Cardiac septum (tissue), 1 donor: Measurements from ENCODE around the gene HSPA5. TPM values are rescaled to one million over a fixed set of nuclear protein-coding genes. Genes with fewer than 3 reads are reported as not detected.
"Not testable (repeated sequence)": the region's sequence is repeated elsewhere in the genome, so short reads cannot be mapped to it uniquely, and the experiment has no call there.

Experiments used
- DNase-seq: peaks from one replicate; pipeline ENCODE4 v3.0.0-alpha.2; 2020; ENCODE audit warnings: low spot score
- intact Hi-C: fragments of 100-400 bp; cut with DNase I; formaldehyde crosslinking; loops from one replicate; pipeline ENCODE4 v1.14.0; 2022
- total RNA-seq: library from RNA; stranded (reverse); fragmentation: NEBNext Ultra II Directional; extraction: Animal tissue kit (Norgen Biotek cat#: 25700); gene quantifications from one replicate; pipeline ENCODE4 v1.2.1, GENCODE V29; 2021
- donor health status: DM: no; HTN: no; CAD: no.

The HSPA5 gene
- total RNA-seq, 1 donor from 2014 or later, result 284 TPM

DNA sequence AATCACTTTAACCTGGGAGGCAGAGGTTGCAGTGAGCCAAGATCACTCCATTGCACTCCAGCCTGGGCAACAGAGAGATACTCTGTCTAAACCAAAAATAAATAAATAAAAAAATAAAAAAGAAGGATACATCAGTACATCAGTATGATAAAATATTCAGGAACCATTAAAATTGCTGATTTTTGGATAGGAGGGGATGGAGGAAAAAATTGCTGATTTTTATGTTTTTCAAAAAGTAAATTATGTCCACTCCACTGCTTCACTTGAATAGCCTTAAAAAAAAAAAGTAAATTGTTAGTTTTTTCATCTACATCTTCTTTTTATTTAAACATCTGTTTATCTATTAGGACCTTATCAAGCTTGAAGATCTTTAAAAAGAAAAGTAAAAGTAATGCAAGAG is 13.1 kb upstream of the HSPA5 start:
- intact Hi-C loops, result loop anchor here (10.0 kb wide), 1 partner anchor 121 kb away; no protein-coding TSS in a partner anchor
- DNase-seq, result no peak

DNA sequence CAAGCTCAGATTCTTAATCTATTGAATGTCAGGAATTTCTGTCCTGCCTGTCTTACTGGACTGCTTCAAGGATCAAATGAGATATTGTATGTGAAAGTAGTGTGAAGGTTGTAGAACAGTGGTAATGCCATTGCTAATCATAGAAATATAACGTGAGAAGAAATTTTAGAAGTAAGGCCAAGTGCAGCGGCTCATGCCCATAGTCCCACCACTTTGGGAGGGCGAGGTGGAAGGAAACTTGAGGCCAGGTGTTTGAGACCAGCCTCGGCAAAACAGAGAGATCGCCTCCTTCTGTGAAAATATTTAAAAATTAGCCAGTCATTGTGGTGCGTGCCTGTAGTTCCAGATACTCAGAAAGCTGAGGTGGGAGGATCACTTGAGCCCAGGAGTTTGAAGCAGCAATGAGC is 5.1 kb upstream of the HSPA5 start:
- DNase-seq, result no peak
- intact Hi-C loops, result no loop called here

DNA sequence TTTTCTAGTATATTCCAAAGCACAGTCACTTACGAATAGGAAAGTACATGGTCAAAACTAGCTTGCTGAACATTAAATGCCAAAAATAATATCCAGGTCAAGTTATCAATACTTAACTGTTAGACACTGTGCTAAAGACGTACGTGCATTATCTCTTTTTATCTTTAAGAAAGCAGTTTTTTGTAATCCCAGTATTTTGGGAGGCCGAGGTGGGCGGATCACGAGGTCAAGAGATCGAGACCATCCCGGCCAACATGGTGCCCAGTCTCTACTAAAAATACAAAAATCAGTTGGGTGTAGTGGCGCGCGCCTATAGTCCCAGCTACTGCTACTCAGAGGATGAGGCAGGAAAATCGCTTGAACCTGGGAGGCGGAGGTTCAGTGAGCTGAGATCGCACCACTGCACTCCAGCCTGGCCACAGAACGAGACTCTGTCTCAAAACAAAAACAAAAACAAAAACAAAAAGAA is 2.7 kb upstream of the HSPA5 start:
- intact Hi-C loops, result loop anchor here (5.0 kb wide), 2 partner anchors 42 to 302 kb away; partner anchors contain the start of genes GOLGA1 and RABEPK
- DNase-seq, result no peak

DNA sequence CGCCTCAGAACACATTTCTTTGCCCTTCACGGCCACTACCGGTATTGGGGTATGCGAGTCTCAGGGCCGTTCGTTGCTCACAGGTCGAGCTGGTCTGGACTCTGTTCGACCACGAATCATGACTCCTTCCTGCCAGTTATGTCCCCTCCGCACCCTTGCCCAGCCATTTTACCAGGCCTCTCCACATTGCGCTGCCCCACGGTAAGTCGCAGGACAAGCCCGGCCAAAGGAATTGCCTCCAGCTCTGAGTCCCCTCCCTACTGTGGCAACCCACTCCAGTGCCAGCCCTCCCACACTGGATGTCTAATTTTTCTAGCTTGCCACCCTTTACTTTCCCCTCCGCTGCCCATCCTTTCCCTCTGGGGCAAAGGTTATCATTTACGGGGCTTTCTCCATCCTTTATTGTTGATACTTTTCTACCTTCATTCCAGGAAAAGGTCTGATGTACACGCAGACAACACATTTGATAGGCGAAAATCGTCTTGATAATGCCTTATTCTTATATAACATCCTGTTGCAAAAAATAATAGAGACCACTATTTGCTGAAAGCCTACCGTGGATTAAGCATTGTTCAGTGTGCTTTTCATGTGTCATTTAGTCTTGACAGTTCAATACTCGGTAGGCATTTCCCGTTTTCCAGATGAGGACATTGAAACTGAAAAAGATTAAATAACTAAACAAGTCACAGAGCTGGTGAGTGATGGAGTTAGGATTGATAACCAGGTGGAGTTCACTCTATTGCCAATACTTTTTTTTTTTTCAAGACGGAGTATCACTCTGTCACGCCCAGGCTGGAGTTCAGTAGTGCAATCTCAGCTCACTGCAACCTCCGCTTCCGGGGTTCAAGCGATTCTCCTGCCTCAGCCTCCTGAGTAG is 958 bp upstream of the HSPA5 start:
- intact Hi-C loops, result loop anchor here (1.0 to 5.0 kb wide), 3 partner anchors 19 to 300 kb away; partner anchors contain the start of genes GAPVD1, GOLGA1 and RABEPK
- DNase-seq, result peak; percentile 78

DNA sequence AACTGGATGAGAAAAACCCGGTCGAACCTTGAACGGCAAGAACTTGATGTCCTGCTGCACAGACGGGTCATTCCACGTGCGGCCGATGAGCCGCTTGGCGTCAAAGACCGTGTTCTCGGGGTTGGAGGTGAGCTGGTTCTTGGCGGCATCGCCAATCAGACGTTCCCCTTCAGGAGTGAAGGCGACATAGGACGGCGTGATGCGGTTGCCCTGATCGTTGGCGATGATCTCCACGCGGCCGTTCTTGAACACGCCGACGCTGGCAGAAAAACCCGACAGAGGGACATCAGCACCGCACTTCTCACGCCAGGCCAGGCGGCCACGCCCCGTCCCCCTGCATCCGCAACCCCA is 519 bp downstream of the HSPA5 start:
- intact Hi-C loops, result loop anchor here (5.0 kb wide), 2 partner anchors 38 to 298 kb away; partner anchors contain the start of genes GOLGA1 and RABEPK
- no peak for DNase-seq

DNA sequence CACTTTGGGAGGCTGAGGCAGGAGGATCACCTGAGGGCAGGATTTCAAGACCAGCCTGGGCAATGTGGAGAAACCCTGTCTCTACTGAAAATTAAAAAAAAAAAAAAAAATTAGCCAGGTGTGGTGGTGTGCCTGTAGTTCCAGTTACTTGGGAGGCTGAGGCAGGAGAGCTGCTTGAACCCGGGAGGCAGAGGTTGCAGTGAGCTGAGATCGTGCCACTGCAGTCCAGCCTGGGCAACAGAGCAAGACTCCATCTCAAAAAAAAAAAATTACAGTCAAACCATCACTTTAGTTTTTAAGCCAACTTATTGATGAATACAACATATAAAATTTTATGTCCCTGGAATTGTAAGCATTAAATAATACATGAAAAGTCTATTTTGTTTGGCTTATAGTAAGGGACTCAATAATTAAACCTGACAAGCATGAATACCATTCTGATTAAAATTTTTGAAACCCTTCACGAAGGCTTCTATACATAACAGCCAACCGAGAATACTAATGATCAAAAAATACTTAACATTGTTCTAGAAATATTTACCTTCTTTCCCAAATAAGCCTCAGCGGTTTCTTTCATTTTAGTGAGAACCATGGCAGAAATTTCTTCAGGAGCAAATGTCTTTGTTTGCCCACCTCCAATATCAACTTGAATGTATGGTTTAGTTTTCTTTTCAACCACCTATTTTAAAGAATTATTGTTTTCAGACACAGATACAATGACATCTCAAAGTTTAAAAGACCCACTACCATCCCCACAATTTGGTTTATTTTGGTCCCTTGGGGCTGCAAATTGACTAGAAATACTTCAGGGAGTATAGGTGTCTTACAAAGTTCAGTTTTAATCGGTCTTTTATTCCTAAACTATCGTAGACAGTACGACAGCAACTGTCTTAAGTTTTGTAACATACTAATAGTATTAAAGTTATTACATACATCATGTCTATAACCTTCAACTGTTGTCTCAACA is 1.2 kb downstream of the HSPA5 start:
- DNase-seq, result no peak
- intact Hi-C loops, result loop anchor here (5.0 kb wide), 2 partner anchors 38 to 298 kb away; partner anchors contain the start of genes GOLGA1 and RABEPK

DNA sequence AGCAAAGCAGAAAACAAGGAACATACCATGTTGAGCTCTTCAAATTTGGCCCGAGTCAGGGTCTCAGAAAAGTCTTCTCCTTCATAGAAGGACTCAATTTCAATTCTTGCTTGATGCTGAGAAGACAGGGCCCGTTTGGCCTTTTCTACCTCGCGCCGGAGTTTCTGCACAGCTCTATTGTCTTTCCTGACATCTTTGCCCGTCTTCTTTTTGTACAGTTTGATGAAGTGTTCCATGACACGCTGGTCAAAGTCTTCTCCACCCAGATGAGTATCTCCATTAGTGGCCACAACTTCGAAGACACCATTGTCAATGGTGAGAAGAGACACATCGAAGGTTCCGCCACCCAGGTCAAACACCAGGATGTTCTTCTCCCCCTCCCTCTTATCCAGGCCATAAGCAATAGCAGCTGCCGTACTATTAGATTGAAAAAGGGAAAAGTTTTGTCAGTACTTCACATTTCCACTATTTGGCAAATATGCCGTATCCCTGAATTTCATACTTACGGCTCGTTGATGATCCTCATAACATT is 2.2 kb downstream of the HSPA5 start:
- intact Hi-C loops, result no loop called here
- DNase-seq, result no peak

DNA sequence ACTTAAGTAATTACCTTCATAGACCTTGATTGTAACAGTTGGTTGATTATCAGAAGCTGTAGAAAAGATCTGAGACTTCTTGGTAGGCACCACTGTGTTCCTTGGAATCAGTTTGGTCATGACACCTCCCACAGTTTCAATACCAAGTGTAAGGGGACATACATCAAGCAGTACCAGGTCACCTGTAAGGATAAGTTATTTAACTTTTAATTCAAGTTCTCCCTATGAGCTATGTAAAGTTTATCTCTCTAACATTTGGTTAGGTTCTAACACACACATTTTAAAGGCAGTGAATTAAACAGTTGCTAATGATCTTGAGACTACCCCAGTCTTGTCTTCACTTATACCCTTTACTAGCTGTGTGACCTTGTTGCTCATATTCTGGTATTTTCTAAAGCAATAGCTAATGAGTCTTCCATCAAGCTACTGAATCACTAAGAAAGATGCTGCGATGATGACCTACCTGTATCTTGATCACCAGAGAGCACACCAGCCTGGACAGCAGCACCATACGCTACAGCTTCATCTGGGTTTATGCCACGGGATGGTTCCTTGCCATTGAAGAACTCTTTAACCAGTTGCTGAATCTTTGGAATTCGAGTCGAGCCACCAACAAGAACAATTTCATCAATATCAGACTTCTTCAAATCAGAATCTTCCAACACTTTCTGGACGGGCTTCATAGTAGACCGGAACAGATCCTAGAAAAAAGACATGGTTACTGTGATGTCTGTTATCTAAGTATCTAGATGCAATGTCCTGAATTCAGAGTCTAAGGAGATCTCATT is 2.8 kb downstream of the HSPA5 start:
- intact Hi-C loops, result no loop called here
- DNase-seq, result no peak

DNA sequence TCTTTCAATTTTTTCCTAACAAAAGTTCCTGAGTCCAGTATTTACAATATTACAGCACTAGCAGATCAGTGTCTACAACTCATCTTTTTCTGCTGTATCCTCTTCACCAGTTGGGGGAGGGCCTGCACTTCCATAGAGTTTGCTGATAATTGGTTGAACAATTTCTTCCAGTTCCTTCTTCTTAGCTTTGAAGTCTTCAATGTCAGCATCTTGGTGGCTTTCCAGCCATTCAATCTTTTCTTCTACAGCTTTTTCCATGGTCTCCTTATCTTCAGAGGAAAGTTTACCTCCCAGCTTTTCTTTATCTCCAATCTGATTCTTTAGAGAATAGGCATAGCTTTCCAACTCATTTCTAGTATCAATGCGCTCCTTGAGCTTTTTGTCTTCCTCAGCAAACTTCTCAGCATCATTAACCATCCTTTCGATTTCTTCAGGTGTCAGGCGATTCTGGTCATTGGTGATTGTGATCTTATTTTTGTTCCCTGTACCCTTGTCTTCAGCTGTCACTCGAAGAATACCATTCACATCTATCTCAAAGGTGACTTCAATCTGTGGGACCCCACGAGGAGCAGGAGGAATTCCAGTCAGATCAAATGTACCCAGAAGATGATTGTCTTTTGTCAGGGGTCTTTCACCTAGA is 4.5 kb downstream of the HSPA5 start:
- DNase-seq, intact Hi-C loops: not testable (repeated sequence)

DNA sequence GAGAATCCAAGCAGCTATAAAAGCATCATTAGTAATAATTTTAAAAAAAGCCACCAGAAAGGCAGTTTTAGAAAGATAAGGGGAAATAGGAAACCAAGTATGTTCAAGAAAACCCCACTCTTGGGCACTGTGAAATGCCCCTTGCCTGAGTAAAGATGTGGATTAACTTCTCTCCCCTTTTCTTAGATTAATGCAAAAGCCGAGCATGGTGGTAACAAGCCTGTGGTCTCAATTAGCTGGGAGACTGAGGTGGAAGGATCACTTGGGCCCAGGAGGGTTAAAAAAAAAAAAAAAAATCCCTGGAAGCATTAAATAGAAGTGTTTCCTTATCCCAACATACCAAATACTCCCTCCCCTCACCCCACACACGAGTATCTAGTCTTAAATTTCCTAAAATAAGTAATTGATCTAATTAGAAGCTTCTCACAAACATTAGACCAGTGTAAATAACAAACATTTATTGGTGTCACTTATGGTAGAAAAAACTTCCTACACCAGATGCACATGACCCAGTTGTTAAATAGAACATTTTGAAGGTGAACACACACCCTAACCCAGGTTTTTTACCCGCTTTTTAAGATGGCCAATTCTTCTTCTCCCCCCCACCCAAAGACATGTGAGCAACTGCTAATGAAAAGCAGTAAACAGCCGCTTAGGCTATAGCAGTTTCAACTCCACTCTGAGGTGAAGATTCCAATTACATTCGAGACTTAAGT is 5.2 kb downstream of the HSPA5 start:
- intact Hi-C loops, result no loop called here
- DNase-seq, result no peak

DNA sequence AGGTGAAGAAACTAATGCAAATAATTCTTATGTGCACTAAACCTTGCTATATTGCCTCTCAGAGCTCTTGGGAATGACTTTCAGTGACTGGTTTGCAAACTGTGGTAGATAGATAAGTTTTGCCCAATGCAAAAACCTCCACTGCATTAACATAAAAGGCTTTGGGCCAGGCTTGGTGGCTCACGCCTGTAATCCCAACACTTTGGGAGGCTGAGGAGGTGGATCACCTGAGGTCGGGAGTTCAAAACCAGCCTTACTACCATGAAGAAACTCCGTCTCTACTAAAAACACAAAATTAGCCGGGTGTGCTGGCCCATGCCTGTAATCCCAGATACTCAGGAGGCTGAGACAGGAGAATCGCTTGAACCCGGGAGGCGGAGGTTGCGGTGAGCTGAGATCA is 7.0 kb downstream of the HSPA5 start:
- intact Hi-C loops, DNase-seq: not testable (repeated sequence)

DNA sequence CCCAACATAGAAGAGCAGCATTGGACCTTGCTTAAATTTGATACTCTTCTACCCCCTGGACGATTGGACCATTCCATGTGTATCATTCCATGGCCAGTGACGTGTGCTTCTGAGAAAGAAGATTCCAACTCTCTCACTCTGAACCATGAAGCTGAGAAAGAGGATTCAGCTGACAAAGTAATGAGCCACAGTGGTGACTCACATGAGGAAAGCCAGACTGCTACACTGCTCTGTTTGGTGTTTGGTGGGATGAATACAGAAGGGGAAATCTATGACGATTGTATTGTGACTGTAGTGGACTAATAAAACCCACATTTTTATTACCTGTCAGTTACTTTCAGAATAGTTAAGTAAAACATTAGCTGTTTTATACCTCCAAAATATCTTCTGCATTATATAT is 7.5 kb downstream of the HSPA5 start:
- intact Hi-C loops, result no loop called here
- DNase-seq, result no peak

DNA sequence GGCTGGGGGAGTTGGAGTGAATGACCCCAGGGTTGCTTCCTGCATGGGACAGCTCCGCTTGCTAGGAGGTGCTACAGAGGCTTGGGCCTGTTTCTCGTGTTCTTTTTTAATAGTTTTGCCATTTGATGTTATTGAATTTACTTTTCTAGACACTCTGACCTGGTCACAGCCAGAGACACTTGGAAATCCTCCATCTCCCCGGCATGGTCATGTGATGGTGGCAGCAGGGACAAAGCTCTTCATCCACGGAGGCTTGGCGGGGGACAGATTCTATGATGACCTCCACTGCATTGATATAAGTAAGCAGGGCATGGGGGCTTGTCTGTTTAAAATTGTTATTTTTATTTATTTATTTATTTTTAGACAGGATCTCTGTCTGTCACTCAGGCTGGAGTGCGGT is 13.4 kb downstream of the HSPA5 start:
- DNase-seq, result no peak
- intact Hi-C loops, result no loop called here

DNA sequence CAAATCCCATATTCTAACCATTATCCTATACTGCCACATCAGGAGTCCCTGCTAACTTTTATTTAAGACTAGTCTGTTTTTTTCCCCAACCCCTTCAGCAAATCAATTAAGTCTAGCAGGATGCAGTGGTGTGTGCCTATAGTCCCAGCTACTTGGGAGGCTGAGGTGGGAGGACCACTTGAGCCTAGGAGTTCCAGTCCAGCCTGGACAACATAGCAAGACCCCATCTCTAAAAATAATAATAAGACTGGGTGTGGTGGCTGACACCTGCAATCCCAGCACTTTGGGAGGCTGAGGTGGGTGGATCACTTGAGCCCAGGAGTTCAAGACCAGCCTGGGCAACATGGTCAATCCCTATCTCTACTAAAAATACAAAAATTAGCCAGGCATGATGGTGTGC is 16.3 kb downstream of the HSPA5 start:
- DNase-seq, intact Hi-C loops: not testable (repeated sequence)

DNA sequence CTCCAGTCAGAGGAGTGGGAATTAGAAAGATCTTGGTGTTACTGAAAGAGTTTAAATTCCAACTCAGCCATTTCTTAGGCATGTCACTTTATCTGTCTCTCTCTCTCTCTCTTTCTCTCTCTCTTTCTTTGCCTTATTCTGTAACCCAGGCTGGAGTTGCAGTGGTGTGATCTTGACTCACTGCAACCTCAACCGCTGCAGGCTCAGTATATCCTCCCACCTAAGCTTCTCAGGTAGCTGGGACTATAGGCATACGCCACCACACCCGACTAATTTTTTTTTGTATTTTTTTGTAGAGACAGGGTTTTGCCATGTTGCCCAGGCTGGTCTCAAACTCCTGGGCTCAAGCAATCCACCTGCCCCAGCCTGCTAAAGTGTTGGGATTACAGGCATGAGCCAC is 22.5 kb downstream of the HSPA5 start:
- DNase-seq, result no peak
- intact Hi-C loops, result no loop called here

DNA sequence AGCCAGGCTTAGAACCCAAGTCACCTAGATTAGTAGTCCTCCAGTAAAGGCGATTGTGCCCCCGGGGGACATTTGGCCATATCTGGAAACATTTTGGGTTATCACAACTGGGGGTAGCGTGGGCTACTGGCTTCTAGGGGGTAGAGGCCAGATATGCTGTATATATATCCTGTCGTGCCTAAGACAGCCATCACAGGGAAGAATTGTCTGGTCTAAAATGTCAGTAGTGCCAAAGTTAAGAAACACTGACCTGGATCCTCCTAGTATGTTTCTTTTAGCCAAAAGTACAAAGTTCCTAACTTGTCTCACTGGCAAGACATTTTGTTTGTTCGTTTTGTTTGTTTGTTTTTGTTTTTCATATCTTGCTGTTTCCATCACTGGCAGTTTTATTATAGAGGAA is 27.0 kb downstream of the HSPA5 start:
- intact Hi-C loops, result no loop called here

DNA sequence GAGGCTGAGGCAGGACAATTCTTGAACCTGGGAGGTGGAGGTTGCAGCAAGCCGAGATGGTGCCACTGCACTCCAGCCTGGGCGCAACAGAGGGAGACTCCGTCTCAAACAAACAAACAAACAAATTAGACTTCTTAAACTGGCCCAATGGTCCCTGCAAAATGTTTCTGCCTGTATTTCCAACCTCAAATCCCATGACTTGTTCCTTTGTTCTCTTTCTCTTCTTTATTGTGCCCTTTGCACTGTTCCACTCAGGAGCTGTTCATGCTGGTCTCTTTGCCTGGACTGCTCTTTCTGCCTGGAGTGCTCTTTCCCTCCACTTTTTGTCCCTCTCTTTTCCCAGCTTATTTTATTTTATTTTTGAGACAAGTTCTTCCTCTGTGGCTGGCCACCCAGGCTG is 36.7 kb downstream of the HSPA5 start:
- intact Hi-C loops, result loop anchor here (5.0 kb wide), 1 partner anchor 38 kb away; the partner anchor contains the start of gene HSPA5
- no peak for DNase-seq

More for the DNA sequence above, 27.0 kb downstream of the HSPA5 start:
- no peak for DNase-seq
